ENCODE data around the gene TSPAN19. TPM values are rescaled to one million over a fixed set of nuclear protein-coding genes. Genes with fewer than 3 reads are reported as not detected.

TSPAN19 gene
- total RNA-seq, 1 donor from 2014 or later = 0.33 TPM

GRCh38 chr12:84994426-84994825 lies 41.7 kb downstream of the TSPAN19 start:
- TF ChIP-seq, protein P1, sequence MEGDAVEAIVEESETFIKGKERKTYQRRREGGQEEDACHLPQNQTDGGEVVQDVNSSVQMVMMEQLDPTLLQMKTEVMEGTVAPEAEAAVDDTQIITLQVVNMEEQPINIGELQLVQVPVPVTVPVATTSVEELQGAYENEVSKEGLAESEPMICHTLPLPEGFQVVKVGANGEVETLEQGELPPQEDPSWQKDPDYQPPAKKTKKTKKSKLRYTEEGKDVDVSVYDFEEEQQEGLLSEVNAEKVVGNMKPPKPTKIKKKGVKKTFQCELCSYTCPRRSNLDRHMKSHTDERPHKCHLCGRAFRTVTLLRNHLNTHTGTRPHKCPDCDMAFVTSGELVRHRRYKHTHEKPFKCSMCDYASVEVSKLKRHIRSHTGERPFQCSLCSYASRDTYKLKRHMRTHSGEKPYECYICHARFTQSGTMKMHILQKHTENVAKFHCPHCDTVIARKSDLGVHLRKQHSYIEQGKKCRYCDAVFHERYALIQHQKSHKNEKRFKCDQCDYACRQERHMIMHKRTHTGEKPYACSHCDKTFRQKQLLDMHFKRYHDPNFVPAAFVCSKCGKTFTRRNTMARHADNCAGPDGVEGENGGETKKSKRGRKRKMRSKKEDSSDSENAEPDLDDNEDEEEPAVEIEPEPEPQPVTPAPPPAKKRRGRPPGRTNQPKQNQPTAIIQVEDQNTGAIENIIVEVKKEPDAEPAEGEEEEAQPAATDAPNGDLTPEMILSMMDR (IDR thresholded peaks at IDR 0.05; ENCODE audit: borderline replicate concordance) = no peak
- intact Hi-C loops (cut with micrococcal nuclease) = no loop called here

DNA sequence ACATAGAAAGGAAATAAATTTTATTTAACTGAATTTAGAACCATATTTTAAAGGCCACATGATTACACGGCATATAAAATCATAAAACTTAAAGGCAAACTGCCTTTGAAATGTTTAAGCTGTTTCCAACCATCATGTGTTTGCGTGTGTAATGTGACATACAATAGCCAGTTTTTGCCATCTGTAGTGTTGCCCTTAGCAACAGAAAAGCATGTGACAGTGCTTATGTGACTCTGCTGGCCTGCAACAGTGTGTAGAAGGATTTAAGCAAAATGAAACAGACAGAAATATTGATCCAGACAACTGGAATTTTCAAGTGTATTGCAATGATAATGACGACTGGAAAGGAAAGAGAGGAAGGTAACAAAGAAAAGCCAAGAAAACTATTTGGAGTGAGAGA lies 49.5 kb downstream of the TSPAN19 start:
- Histone ChIP-seq H3K36me3 (no peaks in the 10 kb centered on the region), H3K27me3 (ENCODE audit: low read depth) (no peaks in the 10 kb centered on the region), H3K4me3 (no peak overlapping the region), H3K9me3 (replicated peaks) (no peaks in the 10 kb centered on the region), H3K4me1 (no peaks in the 10 kb centered on the region), H3K27ac (replicated peaks) (no peak overlapping the region)
- DNase-seq = no peak
- intact Hi-C loops (cut with micrococcal nuclease) = no loop called here
- TF ChIP-seq, protein P1 (IDR thresholded peaks at IDR 0.05; ENCODE audit: borderline replicate concordance) = no peak

More at GRCh38 chr12:84994426-84994825, 41.7 kb downstream of the TSPAN19 start:
- no peaks in the 10 kb centered on the region for H3K27me3 ChIP-seq (ENCODE audit: low read depth)
- H3K4me3 ChIP-seq = no peak overlapping the region
- H3K4me1 ChIP-seq = no peaks in the 10 kb centered on the region
- DNase-seq = no peak
- H3K9me3 ChIP-seq (replicated peaks) = no peaks in the 10 kb centered on the region
- no peaks in the 10 kb centered on the region for H3K36me3 ChIP-seq
- no peak overlapping the region for H3K27ac ChIP-seq (replicated peaks)

- H3K27ac ChIP-seq (replicated peaks) = no peak overlapping the region
- H3K36me3 ChIP-seq = no peaks in the 10 kb centered on the region
- DNase-seq = no peak
- no peak overlapping the region for H3K4me3 ChIP-seq
- TF ChIP-seq, protein P1 (IDR thresholded peaks at IDR 0.05; ENCODE audit: borderline replicate concordance) = no peak
- H3K27me3 ChIP-seq (ENCODE audit: low read depth) = no peaks in the 10 kb centered on the region
- H3K9me3 ChIP-seq (replicated peaks) = no peaks in the 10 kb centered on the region
- intact Hi-C loops (cut with micrococcal nuclease) = no loop called here
- no peaks in the 10 kb centered on the region for H3K4me1 ChIP-seq
Observed at GRCh38 chr12:84986117-84986516, 50.0 kb downstream of the TSPAN19 start.

GRCh38 chr12:84983289-84983688 lies 52.8 kb downstream of the TSPAN19 start:
- H3K27me3 ChIP-seq (ENCODE audit: low read depth) = no peaks in the 10 kb centered on the region
- no peak for DNase-seq
- no peaks in the 10 kb centered on the region for H3K9me3 ChIP-seq (replicated peaks)
- H3K27ac ChIP-seq (replicated peaks) = no peak overlapping the region
- intact Hi-C loops (cut with micrococcal nuclease) = no loop called here
- H3K36me3 ChIP-seq = no peaks in the 10 kb centered on the region
- H3K4me3 ChIP-seq = no peak overlapping the region
- H3K4me1 ChIP-seq = no peaks in the 10 kb centered on the region
- TF ChIP-seq, protein P1 (IDR thresholded peaks at IDR 0.05; ENCODE audit: borderline replicate concordance) = no peak

- DNase-seq = no peak
- Histone ChIP-seq H3K4me3 (no peak overlapping the region), H3K27me3 (ENCODE audit: low read depth) (no peaks in the 10 kb centered on the region), H3K4me1 (no peaks in the 10 kb centered on the region), H3K9me3 (replicated peaks) (no peaks in the 10 kb centered on the region), H3K36me3 (no peaks in the 10 kb centered on the region), H3K27ac (replicated peaks) (no peak overlapping the region)
- intact Hi-C loops (cut with micrococcal nuclease) = no loop called here
- TF ChIP-seq, protein P1 (IDR thresholded peaks at IDR 0.05; ENCODE audit: borderline replicate concordance) = no peak
Observed at GRCh38 chr12:84982888-84983287, 53.2 kb downstream of the TSPAN19 start.

GRCh38 chr12:84978921-84979320 lies 57.2 kb downstream of the TSPAN19 start:
- no peak overlapping the region for H3K4me3 ChIP-seq
- no peaks in the 10 kb centered on the region for H3K9me3 ChIP-seq (replicated peaks)
- H3K36me3 ChIP-seq = no peaks in the 10 kb centered on the region
- H3K27me3 ChIP-seq (ENCODE audit: low read depth) = no peaks in the 10 kb centered on the region
- H3K27ac ChIP-seq (replicated peaks) = no peak overlapping the region
- TF ChIP-seq, protein P1 (IDR thresholded peaks at IDR 0.05; ENCODE audit: borderline replicate concordance) = no peak
- intact Hi-C loops (cut with micrococcal nuclease) = no loop called here
- DNase-seq = no peak
- H3K4me1 ChIP-seq = no peaks in the 10 kb centered on the region

Measured in left ventricle myocardium inferior (tissue), 1 donor.